ENCODE results near the gene PHLDB3.

Gene PHLDB3

DNA sequence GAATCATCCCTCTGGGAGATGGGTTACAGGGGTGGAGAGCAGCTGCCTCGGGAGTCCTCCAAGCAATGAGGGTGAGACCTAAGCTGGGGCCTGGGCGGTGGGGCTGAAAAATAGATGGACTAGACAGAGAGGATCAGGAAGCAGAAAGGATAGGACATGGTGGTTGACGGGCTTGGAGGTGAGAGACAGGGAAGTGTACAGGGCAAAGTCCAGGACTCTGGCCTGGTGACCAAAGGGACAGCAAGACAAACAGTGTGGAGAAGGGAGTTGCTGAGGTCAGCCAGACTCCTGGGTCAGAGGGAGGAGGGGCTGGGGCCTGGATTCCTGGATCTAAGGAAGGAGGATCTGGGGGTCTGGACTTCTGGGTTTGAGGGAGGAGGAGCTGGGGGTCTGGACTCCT is 5.5 kb downstream of the PHLDB3 start:
- DNase-seq, result no peak
- no peak for ATAC-seq

GRCh38 chr19:43498233-43498842 is 6.2 kb downstream of the PHLDB3 start:
- DNase-seq, result no peak

GRCh38 chr19:43496960-43497359 is 7.6 kb downstream of the PHLDB3 start:
- no peak for ATAC-seq

More at GRCh38 chr19:43498233-43498842, 6.2 kb downstream of the PHLDB3 start:
- ATAC-seq, result no peak

DNA sequence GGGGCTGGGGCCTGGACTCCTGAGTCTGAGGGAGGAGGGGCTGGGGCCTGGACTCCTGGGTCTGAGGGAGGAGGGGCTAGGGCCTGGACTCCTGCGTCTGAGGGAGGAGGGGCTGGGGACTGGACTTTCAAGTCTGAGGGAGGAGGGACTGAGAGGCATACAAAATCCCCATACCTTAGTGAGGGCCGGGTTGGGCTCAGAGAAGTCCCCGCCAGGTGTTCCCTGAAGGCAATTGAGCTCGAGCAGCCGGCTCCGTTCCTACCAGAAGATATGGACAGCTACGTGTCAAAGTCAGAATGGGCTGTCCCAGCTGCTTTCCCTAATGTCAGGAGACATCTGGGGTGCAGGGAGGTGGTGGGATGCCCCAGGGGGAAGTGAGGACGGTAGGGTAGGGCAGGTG is 9.5 kb downstream of the PHLDB3 start:
- DNase-seq, result no peak
- no peak for ATAC-seq

More at GRCh38 chr19:43496960-43497359, 7.6 kb downstream of the PHLDB3 start:
- no peak for DNase-seq

DNA sequence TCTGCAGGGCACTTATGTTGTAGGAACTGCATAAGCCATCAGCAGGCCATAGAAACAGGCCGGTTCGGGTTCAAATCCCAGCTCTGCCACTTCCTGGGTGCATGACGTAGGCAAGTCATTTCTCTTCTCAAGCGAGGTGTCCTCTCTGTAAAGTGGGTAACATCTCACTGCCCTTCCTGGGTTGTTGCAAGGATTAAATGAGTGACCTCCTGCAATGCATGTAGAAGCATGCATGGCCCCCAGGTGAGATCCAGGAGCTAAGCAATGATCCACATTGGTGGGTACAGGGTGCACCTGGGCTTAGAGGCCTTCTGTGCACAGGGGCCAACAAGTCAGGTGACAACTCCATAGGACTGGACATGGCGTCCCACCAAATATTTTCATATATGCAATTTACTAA is 13.8 kb downstream of the PHLDB3 start:
- DNase-seq, result no peak
- no peak for ATAC-seq

GRCh38 chr19:43489979-43490599 is 14.5 kb downstream of the PHLDB3 start:
- DNase-seq, result no peak
- ATAC-seq, result no peak

DNA sequence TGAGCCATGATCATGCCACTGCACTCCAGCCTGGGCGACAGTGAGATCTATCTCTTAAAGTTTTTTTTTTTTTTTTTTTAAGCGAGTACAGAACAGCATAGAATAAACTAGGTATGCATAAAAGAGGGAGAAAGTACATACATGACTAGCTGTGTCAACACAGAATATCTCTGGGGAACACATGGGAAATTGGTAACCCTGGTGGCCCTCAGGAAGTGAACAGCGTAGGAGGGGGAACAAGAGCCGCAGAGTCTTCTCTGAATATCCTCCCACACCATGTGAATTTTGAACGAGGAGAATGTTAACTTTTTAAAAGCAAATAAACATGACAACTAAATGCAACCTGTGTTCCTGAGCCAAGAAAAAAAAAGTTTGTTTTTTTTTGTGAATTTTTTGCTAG is 15.2 kb downstream of the PHLDB3 start:
- no peak for DNase-seq
- ATAC-seq, result no peak

- DNase-seq (no peak), ATAC-seq (no peak)
Observed at GRCh38 chr19:43488179-43488578, 16.4 kb downstream of the PHLDB3 start.

- ATAC-seq (no peak), DNase-seq (no peak)
Observed at GRCh38 chr19:43486412-43486811, 18.1 kb downstream of the PHLDB3 start.

DNA sequence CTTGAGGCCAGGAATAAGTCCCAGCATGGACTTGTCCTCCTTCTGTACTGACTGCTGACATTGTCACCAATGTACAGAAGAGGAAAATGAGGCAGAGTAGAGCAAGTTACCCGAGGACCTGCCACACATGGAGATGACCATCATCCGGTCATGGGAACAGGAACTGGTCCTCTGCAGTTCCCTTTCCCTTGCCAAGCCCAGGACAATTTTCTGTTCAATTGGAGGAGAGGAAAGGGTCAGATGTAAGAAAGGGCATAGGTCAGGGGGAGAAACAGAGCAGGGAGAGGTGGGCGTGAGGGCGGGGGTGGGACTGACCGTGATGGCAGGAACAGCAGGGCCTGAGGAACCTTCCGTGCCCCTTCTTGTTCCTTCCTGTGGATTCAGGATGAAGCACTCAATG is 18.6 kb downstream of the PHLDB3 start:
- no peak for ATAC-seq
- no peak for DNase-seq

GRCh38 chr19:43483281-43483680 is 21.3 kb downstream of the PHLDB3 start:
- ATAC-seq, result no peak

DNA sequence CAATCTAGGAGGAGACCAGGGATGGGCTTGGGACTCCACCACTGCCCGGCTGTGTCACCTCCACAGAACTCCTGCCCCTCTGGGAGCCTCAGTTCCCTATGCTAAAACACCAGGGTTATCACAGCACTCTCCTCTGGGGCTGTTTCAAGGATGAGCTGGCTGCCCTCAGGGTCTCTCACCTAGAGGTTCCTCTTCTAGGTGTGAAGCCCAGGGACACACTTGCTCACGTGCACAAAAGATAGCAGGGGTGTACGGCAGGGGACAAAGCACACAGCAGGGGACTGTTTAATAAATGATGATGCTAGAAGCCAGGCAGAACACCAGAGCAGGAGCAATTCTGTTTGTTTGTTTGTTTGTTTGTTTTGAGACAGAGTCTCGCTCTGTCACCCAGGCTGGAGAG is 22.4 kb downstream of the PHLDB3 start:
- ATAC-seq, result no peak
- no peak for DNase-seq

More at GRCh38 chr19:43483281-43483680, 21.3 kb downstream of the PHLDB3 start:
- DNase-seq, result no peak

DNA sequence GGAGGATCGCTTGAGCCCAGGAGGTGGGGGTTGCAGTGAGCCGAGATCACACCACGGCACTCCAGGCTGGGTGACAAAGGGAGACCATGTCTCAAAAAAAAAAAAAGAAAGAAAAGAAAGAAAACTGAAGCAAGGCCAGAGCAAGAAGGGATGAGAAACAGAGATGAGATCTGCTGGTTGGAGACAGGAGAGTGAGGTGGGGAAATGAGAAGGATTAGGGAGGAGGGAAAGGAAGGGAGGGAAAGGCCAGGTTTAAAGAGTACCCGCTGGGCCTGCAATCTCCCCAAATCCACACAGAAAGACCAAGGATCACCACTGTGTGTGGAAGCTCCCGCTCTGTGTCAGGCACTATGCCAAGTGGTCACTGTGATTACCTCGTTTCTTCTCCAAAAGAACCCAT is 22.8 kb downstream of the PHLDB3 start:
- DNase-seq, result no peak

DNA sequence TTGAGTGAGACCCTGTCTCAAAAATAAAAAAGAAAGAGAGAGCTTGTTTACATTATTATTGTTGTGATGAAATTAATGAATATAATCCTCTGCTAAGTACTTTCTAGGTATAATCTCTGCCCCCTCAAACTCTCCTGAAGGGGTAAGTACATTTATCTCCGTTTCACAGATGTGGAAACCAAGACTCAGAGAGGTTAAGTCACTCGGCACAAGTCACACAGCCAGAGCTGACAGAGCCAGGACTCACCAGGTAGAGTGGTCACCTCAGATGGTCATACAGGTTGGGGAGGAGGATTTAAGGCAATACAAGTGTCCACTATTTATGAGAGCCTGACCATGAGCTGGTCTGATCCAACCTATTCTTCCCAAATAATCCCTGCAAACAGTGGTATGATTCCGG is 24.0 kb downstream of the PHLDB3 start:
- DNase-seq (no peak), ATAC-seq (no peak)

More for the DNA sequence above, 22.8 kb downstream of the PHLDB3 start:
- no peak for ATAC-seq

- ATAC-seq (no peak), DNase-seq (no peak)
Observed at GRCh38 chr19:43479961-43480561, 24.5 kb downstream of the PHLDB3 start.

DNA sequence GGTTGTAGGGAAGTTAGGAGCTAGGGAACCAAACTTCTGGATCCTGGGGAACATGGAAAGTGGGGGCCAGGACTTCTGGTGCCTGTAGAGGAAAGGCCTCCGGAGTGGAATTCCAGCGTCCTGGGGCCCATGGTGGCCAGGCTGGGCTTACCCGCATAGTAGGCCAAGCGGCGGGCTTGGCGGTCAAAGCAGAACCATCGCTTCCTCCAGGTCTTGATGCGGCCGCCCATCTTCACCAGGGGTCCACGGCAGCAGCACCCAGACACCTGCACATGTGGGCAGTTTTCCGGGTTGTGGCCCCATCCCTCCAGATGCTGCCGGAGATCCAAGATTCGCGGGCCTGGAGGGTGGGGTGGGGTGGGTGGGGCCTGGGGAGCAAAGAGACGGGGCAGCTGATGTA is 25.3 kb downstream of the PHLDB3 start:
- DNase-seq, result no peak
- ATAC-seq, result no peak

- DNase-seq (no peak), ATAC-seq (no peak)
Observed at GRCh38 chr19:43478323-43478722, 26.2 kb downstream of the PHLDB3 start.

DNA sequence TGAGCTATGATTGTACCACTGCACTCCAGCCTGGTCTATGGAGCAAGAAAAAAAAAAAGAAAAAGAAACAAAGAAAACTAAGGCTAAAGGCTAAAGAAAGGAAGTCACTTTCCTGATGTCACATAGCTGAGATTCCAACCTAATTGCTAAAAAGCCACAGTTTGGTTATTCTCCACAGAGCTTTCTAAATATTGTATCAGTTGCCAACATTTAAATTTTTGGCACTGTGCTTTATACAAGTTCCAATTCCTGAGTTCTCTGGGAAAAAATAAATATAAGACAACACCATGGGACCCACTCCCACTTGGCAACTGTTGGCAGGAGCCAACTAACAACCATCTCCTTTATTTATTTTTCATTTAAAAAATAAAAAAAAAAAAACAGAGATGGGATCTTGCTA is 27.9 kb downstream of the PHLDB3 start:
- DNase-seq (no peak), ATAC-seq (no peak)

DNA sequence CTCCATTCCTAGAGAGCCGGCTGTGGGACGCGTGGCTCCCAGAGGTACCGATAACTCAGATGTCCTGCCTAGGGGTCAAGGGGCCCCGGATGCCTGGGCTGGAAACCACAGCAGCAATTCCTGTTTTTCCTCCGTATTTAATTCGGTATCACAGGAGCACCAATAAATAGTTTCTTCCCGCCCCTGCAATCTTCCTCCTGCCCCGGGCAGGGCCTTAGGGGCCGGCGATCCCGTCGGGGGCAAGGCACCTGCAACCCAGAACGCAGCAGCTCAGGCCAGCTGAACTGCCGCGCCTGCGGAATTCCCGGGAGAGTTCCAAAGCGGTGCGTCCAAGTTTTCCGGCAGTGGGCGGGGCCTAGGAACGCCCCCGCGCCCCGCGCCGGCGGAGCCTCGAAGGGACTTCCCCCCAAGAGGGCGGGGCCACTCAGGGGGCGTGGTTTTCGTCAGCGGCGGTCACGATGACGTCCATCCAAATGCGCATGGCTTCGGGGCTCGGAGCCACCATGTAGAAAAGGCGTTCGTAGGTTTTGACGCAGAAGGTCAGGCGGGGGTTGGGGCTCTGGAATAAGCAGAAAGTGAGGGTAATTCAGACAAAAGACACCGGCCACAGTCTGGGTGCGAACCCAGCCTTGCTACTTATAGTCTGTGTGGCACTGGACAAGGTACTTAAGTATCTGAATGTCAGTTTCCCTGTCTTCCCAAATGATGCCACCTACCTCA is 29.4 kb downstream of the PHLDB3 start:
- peak; percentile 72 for ATAC-seq
- DNase-seq, result peak; percentile 97

DNA sequence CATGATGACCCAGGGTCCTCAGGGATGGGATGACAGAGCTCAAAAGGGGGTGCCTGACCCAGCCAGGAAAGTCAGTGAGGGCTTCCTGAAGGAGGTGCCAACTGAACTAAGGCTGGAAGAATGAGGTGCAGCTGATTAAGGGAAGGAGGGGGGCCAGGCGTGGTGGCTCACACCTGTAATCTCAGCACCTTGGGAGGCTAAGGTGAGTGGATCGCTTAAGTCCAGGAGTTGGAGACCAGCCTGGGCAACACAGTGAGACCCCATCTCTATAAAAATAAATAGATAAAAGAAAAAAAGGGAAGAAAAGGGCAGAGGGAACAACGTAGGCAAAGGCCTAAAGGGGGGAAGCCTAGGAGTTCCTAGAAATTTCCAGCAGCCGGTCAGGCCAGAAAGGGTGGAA is 30.1 kb downstream of the PHLDB3 start:
- no peak for ATAC-seq
- DNase-seq, result no peak

DNA sequence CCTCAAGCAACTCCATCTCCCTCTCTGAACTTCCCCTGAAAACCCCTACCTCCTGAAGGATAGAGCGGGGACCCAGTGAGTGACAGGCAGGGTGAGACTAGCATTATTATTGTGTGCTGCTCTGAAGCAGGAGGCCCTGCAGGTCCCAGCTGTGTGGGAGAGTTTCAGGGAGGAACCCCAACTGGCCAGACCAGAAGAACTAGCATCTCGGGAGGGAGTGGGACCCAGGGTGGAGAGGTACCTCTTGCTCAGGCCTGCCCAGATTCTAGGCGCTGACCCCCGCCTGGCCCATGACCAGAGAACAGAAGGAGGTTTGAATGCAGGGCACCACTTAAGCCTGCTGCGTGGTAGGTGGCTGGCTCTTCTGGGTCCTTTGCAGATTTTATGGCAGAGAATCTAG is 33.5 kb downstream of the PHLDB3 start:
- DNase-seq, result no peak
- no peak for ATAC-seq

- ATAC-seq, result peak; percentile 66
Observed at GRCh38 chr19:43470288-43470687, 34.3 kb downstream of the PHLDB3 start.

DNA sequence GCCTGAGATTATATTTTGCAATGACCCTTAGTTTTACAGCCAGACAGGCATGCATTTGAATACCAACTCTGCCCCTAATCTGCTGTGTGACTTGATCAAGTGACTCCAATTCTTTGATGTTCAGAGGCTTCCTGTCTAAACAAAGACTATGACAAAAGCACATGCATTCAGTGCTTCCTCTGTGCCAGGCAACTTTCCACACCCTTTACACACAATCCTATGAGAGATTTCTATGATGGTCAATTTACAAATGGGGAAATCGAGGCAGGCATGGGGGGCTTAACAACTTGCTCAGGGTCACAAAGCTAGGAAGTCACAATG is 35.4 kb downstream of the PHLDB3 start:
- DNase-seq (no peak), ATAC-seq (no peak)

More at GRCh38 chr19:43470288-43470687, 34.3 kb downstream of the PHLDB3 start:
- DNase-seq, result peak; percentile 35

Measured in stimulated activated naive CD8-positive, alpha-beta T cell treated with anti-CD3 and anti-CD28 coated beads, Interleukin-15, Interleukin-2, amounts not matched to agents 100 U/mL and 50 U/mL, for 24 hours (primary cell).